HG03103 (cell line): ENCODE measurements around the gene NR2E3.

Experiments
- ATAC-seq: cut with Tn5 transposase; IDR thresholded peaks from one replicate; pipeline ENCODE4 v1.9.1; 2021; ENCODE audit warnings: low read depth; ENCODE audit not compliant: unreplicated experiment

NR2E3 gene

GRCh38 chr15:71810256-71811035, at the start of gene NR2E3:
NR2E3 (plus strand) TSS chr15:71810554; CDS start chr15:71810744, 190 bp downstream.
- ATAC-seq = no peak

- ATAC-seq = no peak
Observed at GRCh38 chr15:71760852-71761251, 49.5 kb upstream of the NR2E3 start.

DNA sequence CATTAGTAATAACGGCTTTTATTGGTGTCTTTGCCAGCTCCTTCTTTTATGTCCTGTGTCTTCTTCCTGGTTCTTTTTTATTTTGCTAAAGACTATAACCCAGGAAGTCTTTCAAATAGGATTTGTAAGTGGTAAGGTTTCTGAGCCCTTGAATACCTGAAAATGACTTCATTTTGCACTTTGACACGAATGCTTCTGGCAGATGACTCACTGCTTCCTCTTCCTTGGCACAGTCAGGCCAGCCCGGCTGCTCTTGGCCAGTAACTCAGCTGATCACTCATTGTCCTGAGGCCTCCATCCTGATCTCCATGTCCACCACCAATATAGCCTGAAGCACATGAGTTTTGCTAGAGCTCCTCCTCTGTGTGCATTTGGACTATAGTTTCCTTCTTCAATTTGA, 48.7 kb upstream of the NR2E3 start:
- no peak for ATAC-seq

- no peak for ATAC-seq
Observed at GRCh38 chr15:71768184-71768583, 42.2 kb upstream of the NR2E3 start.

- no peak for ATAC-seq
Observed at GRCh38 chr15:71773206-71773859, 37.0 kb upstream of the NR2E3 start.

GRCh38 chr15:71775856-71776255, 34.5 kb upstream of the NR2E3 start:
- ATAC-seq = no peak

DNA sequence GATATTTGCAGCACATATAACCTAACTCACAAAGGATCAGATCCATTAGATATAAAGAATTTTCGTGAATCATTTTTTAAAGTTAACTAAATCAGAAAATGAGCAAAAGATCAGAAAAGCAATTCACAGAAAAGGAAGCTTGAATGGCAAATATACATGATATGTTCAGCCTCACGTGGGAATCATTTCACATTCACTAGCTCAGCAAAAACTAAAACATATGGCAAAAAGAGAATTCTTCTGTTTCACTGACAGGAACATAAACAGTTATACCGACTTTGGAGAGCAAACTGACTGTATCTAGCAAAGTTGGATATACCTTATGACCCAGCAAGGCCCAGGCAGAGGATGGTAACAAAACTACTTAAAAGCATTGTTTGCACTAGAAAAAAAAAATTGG, 34.0 kb upstream of the NR2E3 start:
- no peak for ATAC-seq

DNA sequence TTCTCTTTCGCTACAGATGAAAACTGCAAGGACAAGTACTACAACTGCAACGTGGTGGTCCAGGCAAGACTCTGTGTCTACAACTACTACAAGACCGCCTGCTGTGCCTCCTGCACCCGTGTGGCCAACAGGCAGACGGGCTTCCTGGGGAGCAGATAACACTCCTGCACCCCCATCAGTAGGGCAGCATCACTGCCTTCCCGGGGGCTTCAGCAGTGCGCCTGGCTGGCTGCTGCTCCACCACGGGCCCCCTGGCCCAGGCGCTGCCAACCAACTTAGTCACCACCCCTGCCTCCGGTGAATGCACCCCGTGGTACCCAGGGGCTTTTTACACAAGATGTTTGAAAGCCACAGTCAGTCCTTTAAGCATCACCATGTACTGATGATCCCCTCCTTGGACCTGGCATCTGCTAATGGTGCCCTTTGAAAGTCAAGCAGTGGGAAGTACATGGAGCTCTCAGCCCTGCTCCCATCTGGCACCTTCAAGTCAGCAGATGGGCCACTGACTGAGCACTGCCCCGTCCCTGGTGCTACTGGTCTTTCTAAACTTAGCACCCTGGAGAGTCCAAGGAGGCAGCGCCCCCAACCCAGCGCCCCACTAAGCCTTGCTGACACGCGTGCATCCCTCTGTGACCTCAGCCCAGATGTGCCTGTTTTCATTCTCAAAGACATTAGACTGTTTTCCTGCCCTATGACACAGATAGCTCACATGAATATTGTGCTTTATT, 33.0 kb upstream of the NR2E3 start:
- no peak for ATAC-seq

DNA sequence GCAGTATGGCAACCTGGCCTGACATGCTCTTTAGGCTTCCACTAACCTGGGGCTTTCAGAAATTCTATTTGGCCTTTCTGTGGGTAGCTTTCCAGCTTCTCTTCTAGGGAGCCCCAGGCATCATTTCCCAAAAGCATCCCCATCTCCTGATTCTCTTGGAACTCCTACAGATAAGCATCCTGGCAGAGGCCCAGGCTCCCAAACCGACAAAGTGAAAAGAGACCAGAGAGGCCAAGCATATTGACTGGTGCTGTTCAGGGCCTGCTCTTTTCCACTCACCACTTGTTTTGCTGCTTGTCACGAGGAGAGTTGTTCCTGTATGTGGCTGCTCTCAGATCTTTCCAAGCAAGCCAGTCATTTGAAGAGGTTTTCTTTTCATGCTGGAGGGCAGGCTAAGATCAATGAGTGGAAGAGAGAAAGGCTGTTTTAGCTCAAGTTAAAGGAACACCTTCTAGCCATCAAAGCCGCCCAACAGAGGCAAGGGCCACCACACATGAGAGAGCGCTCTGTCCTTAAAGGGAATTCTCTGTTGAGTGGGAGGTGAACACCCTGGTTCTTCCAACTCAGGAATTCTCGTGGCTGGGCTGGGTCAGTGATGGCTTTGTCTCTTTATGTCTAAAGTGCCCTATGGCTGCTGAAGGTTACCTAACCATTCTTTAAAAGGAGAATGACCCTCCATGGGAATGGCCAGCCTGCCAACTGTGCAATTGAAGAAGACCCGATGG, 31.1 kb upstream of the NR2E3 start:
- ATAC-seq = no peak

DNA sequence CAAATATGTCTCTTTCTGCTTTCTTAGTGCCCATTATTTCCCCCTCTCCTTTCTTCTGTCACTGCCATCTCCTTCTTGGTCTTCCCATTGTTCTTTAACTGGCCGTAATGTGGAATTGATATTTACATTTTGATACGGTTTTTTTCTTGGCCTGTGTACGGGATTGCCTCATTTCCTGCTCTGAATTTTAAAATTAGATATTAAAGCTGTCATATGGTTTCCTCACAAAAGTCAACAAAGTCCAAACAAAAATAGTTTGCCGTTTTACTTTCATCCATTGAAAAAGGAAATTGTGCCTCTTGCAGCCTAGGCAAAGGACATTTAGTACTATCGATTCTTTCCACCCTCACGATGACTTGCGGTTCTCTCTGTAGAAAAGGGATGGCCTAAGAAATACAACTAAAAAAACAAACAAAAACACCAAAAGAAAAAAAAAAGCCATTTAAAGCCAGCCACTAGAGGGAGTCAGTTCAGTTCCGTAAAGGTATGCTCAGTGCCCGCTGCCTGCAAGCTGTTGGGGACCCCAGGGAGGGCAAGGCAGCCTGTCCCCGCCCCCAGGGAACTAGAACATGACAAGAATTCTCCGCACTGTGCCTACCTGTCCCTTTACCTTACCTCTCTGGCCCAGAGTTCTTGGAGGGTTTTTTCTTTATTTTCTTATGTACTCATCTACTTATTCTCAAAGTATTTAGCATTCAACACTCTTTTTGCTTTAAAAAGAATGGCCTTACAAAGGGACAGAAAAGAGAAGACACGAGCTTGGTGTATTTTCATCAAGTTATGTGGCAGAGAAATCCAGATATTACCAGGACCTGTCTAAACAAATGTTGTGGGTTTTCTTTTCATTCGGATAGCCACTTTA, 30.0 kb upstream of the NR2E3 start:
- no peak for ATAC-seq

GRCh38 chr15:71781179-71781964, 29.0 kb upstream of the NR2E3 start:
- ATAC-seq = no peak

GRCh38 chr15:71781965-71782265, 28.4 kb upstream of the NR2E3 start:
- ATAC-seq = no peak

GRCh38 chr15:71782422-71783165, 27.8 kb upstream of the NR2E3 start:
- no peak for ATAC-seq

GRCh38 chr15:71784719-71785118, 25.6 kb upstream of the NR2E3 start:
- ATAC-seq = no peak

- no peak for ATAC-seq
Observed at GRCh38 chr15:71785996-71786395, 24.4 kb upstream of the NR2E3 start.

GRCh38 chr15:71786673-71787072, 23.7 kb upstream of the NR2E3 start:
- no peak for ATAC-seq

DNA sequence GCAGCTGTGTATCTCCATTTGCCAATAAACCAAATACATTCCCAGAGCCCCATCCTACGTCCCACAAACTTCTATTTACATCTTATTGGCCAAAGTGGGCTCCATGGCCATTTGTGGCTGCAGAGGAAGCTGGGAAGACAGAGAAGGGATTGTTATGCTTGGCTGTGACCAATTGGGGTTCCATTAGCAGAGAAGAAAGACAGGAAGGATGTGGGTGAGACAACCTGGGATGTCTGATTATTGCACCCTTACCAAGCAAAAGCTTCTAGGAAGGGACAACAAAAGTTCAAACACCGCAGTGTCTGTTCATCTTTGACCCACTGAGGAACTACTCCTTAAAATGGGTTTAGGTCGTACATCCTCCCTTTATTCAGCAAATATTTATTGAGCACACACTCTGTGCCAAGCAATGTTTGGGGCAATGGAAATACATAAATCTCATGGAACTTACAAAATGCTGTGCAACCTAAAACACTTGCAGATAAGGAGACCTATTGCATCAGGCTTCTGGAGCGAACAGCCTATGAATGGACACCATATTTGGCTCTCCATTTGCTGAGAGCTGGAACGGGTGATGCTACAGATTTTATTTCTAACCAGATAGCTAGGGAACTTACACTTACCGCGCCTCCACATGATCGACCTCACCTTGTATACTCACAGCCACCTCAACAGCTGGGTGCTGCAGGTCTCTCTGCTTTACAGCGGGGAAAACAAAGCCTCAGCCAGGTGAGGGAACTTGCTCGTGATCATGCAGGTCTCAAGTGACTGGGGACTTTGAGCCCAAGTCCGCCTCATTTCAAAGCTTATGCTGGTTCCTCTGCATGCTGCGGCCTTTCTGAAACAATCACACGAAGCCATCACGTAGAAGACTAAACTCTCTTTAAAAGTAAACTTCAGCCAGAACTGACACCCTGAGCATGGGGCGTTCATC, 21.4 kb upstream of the NR2E3 start:
- no peak for ATAC-seq

DNA sequence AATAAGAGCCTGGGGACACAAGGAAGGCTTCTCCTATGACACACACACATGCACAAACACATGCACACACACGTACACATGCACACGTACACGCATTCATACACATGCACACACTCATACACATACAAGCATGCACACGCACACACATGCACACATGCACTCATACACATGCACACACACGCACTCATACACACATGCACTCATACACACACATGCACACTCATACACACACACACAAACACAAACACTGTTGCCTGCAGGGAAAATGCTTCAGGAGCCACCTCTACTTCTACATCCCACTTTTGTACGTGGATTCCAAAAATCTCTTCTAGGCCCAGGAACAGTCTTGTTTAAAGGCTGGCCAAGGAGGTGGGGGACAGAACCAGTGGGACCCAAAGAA, 20.7 kb upstream of the NR2E3 start:
- no peak for ATAC-seq
